HG03039 (cell line): Measurements from ENCODE around the gene CTNNB1.

Experiments
- ATAC-seq: cut with Tn5 transposase; IDR thresholded peaks from one replicate; pipeline ENCODE4 v1.9.1; 2021; ENCODE audit warnings: mild to moderate bottlenecking, moderate library complexity; ENCODE audit not compliant: unreplicated experiment

CTNNB1 gene

GRCh38 chr3:41213588-41213987 lies 14.3 kb downstream of the CTNNB1 start:
- ATAC-seq = no peak

- ATAC-seq = no peak
Observed at GRCh38 chr3:41216422-41216821, 17.1 kb downstream of the CTNNB1 start.

- no peak for ATAC-seq
Observed at GRCh38 chr3:41216993-41217392, 17.7 kb downstream of the CTNNB1 start.

GRCh38 chr3:41219424-41219823 lies 20.1 kb downstream of the CTNNB1 start:
- ATAC-seq = no peak

- ATAC-seq = no peak
Observed at GRCh38 chr3:41220906-41221677, 21.8 kb downstream of the CTNNB1 start.

- ATAC-seq = no peak
Observed at GRCh38 chr3:41222012-41222411, 22.7 kb downstream of the CTNNB1 start.

GRCh38 chr3:41222501-41222900 lies 23.2 kb downstream of the CTNNB1 start:
- no peak for ATAC-seq

- ATAC-seq = no peak
Observed at GRCh38 chr3:41223078-41223477, 23.8 kb downstream of the CTNNB1 start.

GRCh38 chr3:41223691-41224090 lies 24.4 kb downstream of the CTNNB1 start:
- no peak for ATAC-seq

GRCh38 chr3:41224120-41224806 lies 25.0 kb downstream of the CTNNB1 start:
- ATAC-seq = no peak

- no peak for ATAC-seq
Observed at GRCh38 chr3:41234823-41235721, 35.8 kb downstream of the CTNNB1 start.

GRCh38 chr3:41236228-41236627 lies 36.9 kb downstream of the CTNNB1 start:
- ATAC-seq = no peak

- ATAC-seq = no peak
Observed at GRCh38 chr3:41237907-41238306, 38.6 kb downstream of the CTNNB1 start.

GRCh38 chr3:41239587-41239986 lies 40.3 kb downstream of the CTNNB1 start:
- ATAC-seq = no peak

- ATAC-seq = no peak
Observed at GRCh38 chr3:41241161-41241560, 41.9 kb downstream of the CTNNB1 start.

- ATAC-seq = no peak
Observed at GRCh38 chr3:41241800-41242571, 42.7 kb downstream of the CTNNB1 start.

- no peak for ATAC-seq
Observed at GRCh38 chr3:41243183-41243582, 43.9 kb downstream of the CTNNB1 start.

GRCh38 chr3:41244620-41245336 lies 45.5 kb downstream of the CTNNB1 start:
- ATAC-seq = no peak

- ATAC-seq = no peak
Observed at GRCh38 chr3:41247055-41248004, 48.0 kb downstream of the CTNNB1 start.
